Effector memory CD4-positive, alpha-beta T cell (primary cell): Measurements from ENCODE around the gene S100A16.
"Not testable (repeated sequence)": the region's sequence is repeated elsewhere in the genome, so short reads cannot be mapped to it uniquely, and the experiment has no call there.

Source experiments
- DNase-seq, 3 donors: peaks; one replicate each; pipeline ENCODE4 v3.0.0-alpha.2; 2020
- H3K27ac ChIP-seq: 2 replicates; pipeline ENCODE4 v1.7.0; 2013; ENCODE audit warnings: mild to moderate bottlenecking, low read length, moderate library complexity; ENCODE audit not compliant: insufficient read depth, poor library complexity, severe bottlenecking
- H3K27me3 ChIP-seq: replicated peaks from 2 replicates; pipeline ENCODE4 v1.7.0; 2013; ENCODE audit warnings: mild to moderate bottlenecking, low read length; ENCODE audit not compliant: insufficient read depth, control insufficient read depth, poor library complexity, severe bottlenecking
- H3K36me3 ChIP-seq: 2 replicates; pipeline ENCODE4 v1.7.0; 2013; ENCODE audit warnings: mild to moderate bottlenecking, low read length, moderate library complexity; ENCODE audit not compliant: control insufficient read depth, insufficient read depth
- H3K4me1 ChIP-seq: 2 replicates; pipeline ENCODE4 v1.7.0; 2013; ENCODE audit warnings: low read length, mild to moderate bottlenecking; ENCODE audit not compliant: control insufficient read depth, insufficient read depth, poor library complexity, severe bottlenecking
- H3K4me3 ChIP-seq: 2 replicates; pipeline ENCODE4 v1.7.0; 2013; ENCODE audit warnings: low read length, low read depth, mild to moderate bottlenecking; ENCODE audit not compliant: insufficient read depth, poor library complexity, severe bottlenecking
- H3K9me3 ChIP-seq: 2 replicates; pipeline ENCODE4 v1.7.0; 2013; ENCODE audit warnings: mild to moderate bottlenecking, low read length, moderate library complexity; ENCODE audit not compliant: control insufficient read depth

The S100A16 gene

DNA sequence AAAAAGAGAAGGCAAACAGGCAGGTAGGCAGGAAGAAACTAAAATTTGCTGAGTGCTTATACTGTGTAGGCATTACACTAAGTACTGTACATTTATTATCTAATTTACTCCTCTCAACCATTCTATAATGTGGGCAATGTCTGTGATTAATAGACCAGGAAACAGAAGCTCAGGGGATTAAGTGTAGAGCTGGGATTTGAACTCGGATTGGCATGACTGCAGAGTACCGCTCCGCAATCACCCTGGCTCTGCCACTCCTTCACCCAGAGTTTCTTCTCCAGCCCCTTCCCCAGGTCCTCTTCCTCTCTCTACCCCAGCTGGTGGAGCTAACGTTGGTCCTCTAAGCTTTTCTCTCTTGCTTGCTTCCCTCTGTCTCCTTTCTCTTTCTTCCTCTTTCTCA lies 35.8 kb downstream of the S100A16 start:
- Histone ChIP-seq H3K9me3 (no peaks in the 10 kb centered on the region), H3K4me1 (no peaks in the 10 kb centered on the region), H3K36me3 (no peaks in the 10 kb centered on the region), H3K27ac (no peak overlapping the region), H3K4me3 (no peak overlapping the region), H3K27me3 (no peaks in the 10 kb centered on the region)
- DNase-seq: no peak

DNA sequence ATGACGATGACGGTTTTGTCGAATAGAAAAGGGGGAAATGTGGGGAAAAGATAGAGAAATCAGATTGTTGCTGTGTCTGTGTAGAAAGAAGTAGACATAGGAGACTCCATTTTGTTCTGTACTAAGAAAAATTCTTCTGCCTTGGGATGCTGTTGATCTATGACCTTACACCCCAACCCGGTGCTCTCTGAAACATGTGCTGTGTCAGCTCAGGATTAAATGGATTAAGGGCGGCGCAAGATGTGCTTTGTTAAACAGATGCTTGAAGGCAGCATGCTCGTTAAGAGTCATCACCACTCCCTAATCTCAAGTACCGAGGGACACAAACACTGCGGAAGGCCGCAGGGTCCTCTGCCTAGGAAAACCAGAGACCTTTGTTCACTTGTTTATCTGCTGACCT lies 37.4 kb downstream of the S100A16 start:
- not testable (repeated sequence) for H3K4me1 ChIP-seq

GRCh38 chr1:153575081-153575491 lies 37.9 kb downstream of the S100A16 start:
- not testable (repeated sequence) for H3K4me1 ChIP-seq, H3K9me3 ChIP-seq, H3K27me3 ChIP-seq, H3K4me3 ChIP-seq, DNase-seq, H3K27ac ChIP-seq, H3K36me3 ChIP-seq

More for the DNA sequence above, 37.4 kb downstream of the S100A16 start:
- not testable (repeated sequence) for H3K4me3 ChIP-seq, H3K9me3 ChIP-seq, H3K36me3 ChIP-seq, DNase-seq, H3K27ac ChIP-seq, H3K27me3 ChIP-seq

GRCh38 chr1:153573351-153573750 lies 39.6 kb downstream of the S100A16 start:
- Histone ChIP-seq H3K27me3 (no peaks in the 10 kb centered on the region), H3K4me1 (peaks cover 2% of the 10 kb centered on the region), H3K4me3 (no peak overlapping the region), H3K27ac (no peak overlapping the region), H3K36me3 (no peaks in the 10 kb centered on the region), H3K9me3 (no peaks in the 10 kb centered on the region)
- no peak for DNase-seq

GRCh38 chr1:153572569-153573015 lies 40.3 kb downstream of the S100A16 start:
- H3K27ac ChIP-seq: no peak overlapping the region
- H3K9me3 ChIP-seq: no peaks in the 10 kb centered on the region
- no peaks in the 10 kb centered on the region for H3K27me3 ChIP-seq
- peak in 1 of 3 donors; percentile 13 for DNase-seq
- H3K36me3 ChIP-seq: no peaks in the 10 kb centered on the region
- no peak overlapping the region for H3K4me3 ChIP-seq
- H3K4me1 ChIP-seq: peaks cover 9% of the 10 kb centered on the region

DNA sequence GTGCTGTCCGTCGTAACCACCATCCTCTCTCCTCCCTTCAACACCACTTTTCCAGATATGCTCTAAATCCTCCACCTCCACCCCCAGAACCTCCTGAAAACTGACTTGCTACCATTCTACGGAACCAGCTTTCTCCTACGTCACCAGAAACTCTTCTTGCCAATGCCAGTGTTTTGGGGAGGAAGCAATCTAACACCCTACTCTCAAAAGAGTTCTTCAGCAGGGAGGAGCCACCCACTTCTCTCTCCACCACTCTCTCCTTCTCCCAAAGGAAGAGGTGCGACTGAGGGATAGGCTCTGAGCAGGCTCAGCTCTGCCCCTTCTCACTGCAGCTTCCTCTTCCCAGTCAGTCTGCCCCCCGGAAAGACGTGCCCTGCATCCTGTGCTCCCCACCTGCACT lies 41.2 kb downstream of the S100A16 start:
- H3K9me3 ChIP-seq: no peaks in the 10 kb centered on the region
- no peak overlapping the region for H3K27ac ChIP-seq
- H3K4me3 ChIP-seq: no peak overlapping the region
- DNase-seq: no peak
- H3K36me3 ChIP-seq: no peaks in the 10 kb centered on the region
- no peaks in the 10 kb centered on the region for H3K27me3 ChIP-seq
- peaks cover 14% of the 10 kb centered on the region for H3K4me1 ChIP-seq

- H3K4me1 ChIP-seq: peaks cover 21% of the 10 kb centered on the region
- H3K27ac ChIP-seq: no peak overlapping the region
- H3K27me3 ChIP-seq: no peaks in the 10 kb centered on the region
- H3K36me3 ChIP-seq: no peaks in the 10 kb centered on the region
- no peak overlapping the region for H3K4me3 ChIP-seq
- no peak for DNase-seq
- no peaks in the 10 kb centered on the region for H3K9me3 ChIP-seq
Observed at GRCh38 chr1:153570874-153571273, 42.1 kb downstream of the S100A16 start.

DNA sequence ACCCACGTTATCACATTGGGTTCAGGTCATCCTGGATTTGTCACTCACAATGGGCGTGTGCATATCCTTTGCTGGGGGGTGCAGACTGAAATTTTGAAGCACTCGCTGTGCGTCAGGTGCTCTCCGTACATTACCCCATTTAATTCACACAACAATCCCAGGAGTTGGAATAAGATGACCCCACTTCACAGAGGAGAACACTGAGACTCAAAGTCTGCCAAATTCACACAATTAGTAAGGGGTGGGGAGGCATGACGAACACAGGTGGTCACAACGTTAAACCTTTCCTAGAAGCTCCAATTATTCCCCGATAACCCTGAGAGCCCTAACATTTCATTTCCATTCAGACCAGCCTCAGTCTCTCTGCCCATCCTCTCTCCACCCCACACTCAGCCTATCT lies 43.5 kb downstream of the S100A16 start:
- no peak for DNase-seq
- H3K36me3 ChIP-seq: no peaks in the 10 kb centered on the region
- no peak overlapping the region for H3K4me3 ChIP-seq
- H3K27ac ChIP-seq: no peak overlapping the region
- H3K9me3 ChIP-seq: no peaks in the 10 kb centered on the region
- no peaks in the 10 kb centered on the region for H3K27me3 ChIP-seq
- peaks cover 28% of the 10 kb centered on the region for H3K4me1 ChIP-seq

DNA sequence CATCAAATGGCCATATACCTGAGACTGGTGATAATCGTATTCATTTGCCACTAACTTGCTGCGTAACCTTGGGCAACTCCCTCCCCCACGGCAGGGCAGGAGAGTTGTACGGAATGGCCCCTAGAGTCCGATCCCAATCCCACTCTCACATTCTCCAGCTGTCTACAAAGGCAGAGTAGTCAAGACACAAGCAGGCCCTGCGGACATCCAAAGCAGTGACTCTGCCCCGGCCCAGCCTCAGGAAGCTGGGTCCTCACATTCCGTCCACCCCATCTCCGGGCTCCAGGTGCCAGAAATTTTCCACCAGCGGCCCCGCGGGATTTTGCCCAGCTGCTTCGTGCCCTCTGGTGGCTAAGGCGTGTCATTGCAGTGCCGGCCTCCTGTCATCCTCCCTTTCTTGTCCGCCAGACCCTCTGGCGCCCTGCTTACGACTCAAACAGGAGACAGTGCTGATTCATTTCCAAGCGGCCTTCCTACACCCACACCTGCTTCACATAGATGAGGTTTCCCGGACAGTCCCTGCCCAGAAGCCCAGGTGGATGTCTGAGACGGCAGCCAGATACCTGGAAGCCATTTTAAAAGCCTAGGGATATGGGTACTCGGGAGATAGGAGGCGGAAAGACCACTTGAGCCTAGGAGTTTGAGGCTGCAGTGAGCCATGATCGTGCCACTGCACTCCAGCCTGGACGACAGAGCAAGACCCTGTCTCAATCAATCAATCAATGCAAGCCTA lies 44.4 kb downstream of the S100A16 start:
- Histone ChIP-seq H3K4me3 (no peak overlapping the region), H3K9me3 (no peaks in the 10 kb centered on the region), H3K36me3 (no peaks in the 10 kb centered on the region), H3K4me1 (peaks cover 28% of the 10 kb centered on the region), H3K27ac (no peak overlapping the region), H3K27me3 (no peaks in the 10 kb centered on the region)
- peak; percentile 57 to 72 (median 70) for DNase-seq

DNA sequence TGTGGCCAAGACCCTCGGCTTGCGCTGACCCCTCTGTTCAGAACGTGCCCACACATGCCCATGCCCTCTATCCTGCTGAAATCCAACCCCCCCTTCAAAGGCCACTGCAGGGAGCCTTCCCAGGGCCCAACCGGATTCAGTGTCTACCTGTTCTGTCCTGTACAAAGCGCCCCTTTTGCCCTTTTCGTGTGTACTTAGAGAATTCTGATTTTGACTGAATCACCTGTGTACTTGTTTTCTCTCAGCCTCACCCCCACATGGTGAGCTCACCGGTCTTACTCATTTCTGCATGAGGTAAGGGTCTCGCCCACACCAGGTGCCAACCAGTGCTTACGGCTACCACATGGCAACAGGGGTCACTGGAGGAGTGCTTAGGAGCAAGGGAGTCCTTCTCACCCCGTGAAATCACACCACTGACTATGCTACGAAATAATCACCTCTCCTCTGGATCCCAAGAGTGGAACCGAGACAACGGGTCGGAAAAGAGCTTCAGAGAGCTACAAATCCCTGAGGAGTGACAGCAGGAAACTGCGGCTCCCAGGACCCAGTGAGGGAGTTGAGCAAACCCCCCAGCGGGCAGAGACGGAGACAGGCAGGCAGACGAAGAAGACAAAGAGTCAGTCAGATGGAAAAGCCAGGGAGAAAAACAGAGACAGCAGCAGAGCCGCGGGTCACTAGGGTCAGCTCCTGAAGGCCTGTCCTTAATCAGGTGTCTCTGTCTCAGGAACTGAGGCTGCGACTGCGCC lies 45.1 kb downstream of the S100A16 start:
- no peak for DNase-seq
- no peak overlapping the region for H3K27ac ChIP-seq
- no peaks in the 10 kb centered on the region for H3K36me3 ChIP-seq
- H3K4me1 ChIP-seq: peaks cover 28% of the 10 kb centered on the region
- no peak overlapping the region for H3K4me3 ChIP-seq
- no peaks in the 10 kb centered on the region for H3K9me3 ChIP-seq
- H3K27me3 ChIP-seq: no peaks in the 10 kb centered on the region
